ENCODE results near the gene INPP5F.
"Not testable (repeated sequence)": the region's sequence is repeated elsewhere in the genome, so short reads cannot be mapped to it uniquely, and the experiment has no call there.

The INPP5F gene

DNA sequence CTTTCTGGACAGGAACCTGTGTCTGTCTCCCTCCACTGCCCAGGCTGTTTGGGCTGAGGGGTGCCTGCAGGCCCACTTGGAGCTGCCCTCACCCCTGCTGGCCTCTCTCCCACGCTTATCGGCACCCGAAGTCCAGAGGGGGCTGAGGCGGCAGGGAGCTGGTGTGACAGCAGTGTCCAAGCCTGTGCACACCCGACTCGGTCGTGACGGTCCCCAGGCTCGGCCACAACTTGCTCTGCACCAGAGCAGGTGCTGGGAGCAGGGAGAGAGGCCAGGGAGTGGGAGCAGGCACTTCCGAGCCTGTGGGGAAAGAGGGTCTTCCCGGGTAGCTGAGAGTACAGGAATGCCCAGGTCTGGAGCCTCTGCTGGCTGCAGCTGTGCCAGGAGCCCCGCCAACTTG lies 23.0 kb downstream of the INPP5F start:
- DNase-seq: no peak

DNA sequence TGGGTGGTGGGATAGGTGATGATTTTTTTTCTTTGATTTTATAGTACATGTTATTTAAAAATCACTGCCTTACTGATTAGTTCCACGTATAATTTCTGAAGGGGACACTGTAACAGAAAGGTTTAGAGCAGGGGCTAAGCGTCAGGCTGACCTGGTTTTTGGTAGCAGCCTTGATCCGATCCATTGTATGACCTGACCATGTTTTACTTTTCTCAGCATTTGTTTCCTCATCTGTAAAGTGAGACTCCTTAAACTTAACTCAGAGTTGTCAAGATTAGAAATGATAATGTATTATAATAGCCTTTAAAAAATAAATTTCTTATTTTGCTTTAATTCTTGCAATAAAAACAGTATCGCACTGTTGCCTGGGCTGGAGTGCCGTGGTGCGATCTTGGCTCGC lies 23.6 kb downstream of the INPP5F start:
- no peak for DNase-seq

DNA sequence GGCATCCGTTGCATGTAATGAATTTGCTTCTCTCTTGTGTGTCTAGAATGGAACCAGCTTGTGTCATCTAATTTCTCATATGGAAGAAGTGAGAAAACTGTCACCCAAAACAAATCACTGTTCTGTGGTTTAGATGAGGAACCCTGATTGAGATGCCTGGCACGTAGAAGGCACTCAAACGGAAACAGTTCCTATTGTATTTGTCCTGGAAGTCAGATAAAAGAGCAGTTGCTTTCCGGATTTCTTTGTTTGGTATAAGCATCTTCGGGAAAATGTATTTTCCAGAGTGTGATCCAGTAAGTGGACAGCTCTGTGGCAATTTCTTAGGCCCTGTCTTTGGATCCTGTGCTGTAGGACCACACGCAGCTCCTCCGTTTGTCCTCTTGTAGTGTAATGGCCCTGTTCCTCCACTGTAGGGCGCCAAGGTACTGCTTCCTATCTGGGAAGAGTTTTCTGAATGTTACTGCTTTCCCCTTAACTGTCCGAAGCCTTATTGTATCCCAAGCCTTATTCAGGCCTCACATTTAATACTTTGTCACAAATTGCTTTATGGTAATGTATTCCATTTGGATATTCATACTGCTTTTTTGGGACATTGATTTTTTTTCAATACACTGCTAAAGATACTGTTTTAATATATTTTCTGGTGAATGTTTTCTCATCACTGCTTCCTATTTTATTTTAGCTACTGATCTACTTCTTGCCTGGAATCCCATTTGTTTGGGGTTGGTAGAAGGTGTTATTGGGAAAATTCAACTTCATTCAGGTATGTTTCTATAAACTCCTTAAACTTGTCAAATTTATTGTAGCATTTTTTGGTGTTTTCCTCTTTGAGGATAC lies 24.8 kb downstream of the INPP5F start:
- peak; percentile 12 for DNase-seq

DNA sequence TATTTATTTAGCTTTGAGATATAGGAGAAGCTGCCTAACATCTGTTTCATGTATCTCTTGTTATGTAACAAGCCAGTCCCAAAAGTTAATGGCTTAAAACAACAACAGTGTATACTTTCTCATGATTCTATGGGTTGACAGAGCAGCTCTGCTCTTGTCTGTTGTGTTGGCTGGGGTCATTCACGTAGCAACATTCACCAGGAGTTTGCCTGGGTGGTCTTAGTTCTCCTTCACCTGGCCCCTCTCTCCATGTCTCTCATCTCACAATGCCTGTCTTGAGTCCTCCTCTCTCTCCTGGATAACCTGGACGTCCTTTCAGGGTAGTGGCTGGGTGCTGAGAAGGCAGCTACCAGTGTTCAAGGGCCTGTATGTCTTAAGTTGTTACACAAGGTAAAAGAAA lies 27.5 kb downstream of the INPP5F start:
- DNase-seq: no peak

DNA sequence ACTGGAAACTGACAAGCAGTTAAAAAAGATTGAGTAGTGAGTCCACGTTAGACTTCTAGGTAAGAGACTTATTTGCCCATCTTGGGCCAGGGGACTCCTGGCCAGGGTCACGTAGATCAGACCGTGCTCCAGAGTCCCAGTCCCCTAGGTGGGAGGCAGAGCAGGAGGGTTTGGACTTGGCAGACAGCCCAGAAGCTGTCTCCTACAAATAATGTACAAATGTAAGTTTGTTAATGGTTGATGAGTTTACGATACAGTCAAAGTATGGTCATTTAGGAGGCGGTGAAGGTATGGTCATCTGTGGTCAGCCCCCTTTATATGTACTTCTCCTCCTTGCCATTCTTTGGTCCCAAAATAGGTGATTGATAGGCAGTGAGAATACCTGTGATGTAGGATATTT lies 28.2 kb downstream of the INPP5F start:
- DNase-seq: no peak

DNA sequence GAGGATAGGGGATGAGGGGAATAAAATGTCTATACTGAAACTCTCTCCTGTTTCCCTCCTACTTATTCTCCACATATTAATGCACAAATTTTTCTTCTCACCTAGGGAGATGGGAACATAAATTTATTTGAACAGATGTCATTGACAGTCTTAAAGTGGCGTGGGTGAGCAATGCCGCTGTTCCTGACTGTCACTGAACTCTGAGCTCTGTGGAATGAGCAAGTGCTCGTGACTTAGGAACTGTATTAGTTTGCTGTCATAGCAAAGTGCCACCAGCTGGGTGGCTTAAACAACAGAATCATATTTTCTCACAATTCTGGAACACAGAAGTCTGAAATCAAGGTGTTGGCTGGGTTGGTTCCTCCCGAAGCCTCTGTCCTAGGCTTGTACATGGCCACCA lies 29.1 kb downstream of the INPP5F start:
- no peak for DNase-seq

DNA sequence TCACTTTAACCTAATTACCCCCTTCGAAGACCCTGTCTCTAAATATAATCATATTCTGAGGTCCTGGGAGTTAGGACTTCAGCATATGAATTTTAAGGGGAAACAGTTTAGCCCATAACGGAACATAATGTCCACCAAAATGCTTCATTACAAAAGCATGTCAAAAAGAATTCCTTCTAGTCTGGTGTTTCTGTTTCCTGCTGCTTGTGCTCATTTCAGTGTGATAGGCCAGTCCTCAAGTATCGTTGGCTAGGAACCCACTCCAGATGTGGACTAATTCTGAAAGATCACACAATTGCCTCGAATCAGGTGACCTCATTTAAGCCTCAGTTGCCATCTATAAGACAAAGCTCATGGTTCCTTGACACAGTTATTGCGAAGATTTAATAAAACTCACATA lies 29.6 kb downstream of the INPP5F start:
- no peak for DNase-seq

DNA sequence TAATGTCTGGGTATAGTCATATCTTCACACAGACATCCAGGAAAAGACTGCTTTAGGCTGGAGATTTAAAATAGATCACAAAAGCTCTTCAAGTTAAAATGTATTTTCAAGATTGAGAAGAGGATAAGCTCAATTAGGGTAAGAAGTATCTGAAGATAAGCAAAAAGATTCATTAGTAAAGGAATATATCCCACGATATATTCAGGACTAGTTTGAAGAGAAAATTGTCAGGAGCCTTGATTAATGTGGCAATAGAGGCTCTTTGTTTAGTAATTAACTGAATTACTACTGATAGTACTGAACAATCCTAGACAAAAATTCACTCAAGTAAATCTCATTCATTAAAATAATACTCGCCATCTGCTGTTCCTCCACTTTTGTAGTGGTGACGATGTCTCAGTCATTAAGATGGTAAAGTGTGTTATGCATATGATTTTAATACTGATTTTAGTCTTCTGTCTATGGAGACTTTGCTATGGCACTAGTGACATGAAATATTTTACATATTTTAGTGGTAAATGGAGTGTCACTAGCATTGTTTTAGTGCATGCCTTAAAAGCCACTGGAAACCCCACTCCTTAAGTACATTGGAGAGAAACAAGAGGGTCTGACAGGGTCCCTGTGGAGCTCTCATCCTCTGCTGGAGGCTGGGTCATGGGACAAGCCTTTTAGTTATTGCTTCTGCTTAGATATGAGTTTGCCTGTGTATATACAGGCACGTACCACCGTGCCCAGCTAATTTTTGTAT lies 32.8 kb downstream of the INPP5F start:
- DNase-seq: no peak

DNA sequence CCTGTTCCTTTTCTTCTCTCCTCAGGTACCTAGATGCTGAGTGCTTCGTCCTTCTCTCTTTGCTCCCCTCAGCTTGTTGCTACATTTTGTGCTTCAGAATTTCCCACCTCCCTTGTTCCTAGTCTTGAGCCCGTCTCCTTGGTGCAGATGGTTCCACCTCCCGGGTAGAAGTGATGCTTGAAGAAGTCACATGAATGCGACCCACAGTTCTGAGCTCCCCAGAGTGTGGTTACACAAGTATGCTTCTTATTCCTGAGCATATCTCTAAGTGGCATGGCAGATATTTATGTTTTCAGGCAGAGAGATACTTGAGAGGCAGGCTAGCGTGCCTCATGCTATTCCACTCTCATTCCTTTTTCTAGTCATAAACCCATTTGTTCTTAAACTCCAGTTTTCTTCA lies 34.0 kb downstream of the INPP5F start:
- no peak for DNase-seq

DNA sequence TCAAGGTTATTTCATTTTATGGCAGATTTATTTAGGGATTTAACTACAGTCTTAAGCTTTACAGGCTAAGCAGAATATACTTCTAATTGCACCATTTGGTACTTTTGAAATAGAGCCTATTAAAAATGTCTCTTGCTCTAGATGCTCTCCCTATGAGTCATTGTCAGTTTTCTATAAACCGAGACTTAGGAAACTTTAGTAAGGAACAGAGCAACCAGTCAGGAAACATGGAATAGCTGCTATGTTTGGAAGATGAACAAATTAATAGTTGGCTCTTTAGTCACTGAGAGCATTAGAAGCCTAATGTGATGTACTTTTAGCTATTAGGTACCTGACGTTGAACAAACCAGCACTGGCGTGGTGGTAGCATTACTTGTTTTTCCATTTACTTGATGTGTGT lies 35.3 kb downstream of the INPP5F start:
- DNase-seq: no peak

DNA sequence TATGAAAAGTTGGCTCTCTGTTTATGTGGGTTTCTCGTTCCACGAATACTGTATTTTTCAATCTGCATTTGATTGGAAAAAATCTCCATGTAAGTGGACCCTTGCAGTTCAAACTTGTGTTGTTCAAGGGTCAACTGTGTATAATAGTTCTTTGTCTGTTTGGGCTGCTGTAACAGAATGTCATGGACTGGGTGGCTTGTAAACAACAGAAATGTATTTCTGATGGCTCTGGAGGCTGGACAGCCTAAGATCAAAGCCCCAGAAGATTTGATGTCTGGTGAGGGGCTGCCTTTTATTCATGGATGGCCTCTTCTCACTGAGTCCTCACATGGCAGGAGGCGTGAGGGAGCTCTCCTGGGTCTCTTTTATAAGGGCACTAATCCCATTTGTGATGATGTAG lies 36.2 kb downstream of the INPP5F start:
- DNase-seq: no peak

DNA sequence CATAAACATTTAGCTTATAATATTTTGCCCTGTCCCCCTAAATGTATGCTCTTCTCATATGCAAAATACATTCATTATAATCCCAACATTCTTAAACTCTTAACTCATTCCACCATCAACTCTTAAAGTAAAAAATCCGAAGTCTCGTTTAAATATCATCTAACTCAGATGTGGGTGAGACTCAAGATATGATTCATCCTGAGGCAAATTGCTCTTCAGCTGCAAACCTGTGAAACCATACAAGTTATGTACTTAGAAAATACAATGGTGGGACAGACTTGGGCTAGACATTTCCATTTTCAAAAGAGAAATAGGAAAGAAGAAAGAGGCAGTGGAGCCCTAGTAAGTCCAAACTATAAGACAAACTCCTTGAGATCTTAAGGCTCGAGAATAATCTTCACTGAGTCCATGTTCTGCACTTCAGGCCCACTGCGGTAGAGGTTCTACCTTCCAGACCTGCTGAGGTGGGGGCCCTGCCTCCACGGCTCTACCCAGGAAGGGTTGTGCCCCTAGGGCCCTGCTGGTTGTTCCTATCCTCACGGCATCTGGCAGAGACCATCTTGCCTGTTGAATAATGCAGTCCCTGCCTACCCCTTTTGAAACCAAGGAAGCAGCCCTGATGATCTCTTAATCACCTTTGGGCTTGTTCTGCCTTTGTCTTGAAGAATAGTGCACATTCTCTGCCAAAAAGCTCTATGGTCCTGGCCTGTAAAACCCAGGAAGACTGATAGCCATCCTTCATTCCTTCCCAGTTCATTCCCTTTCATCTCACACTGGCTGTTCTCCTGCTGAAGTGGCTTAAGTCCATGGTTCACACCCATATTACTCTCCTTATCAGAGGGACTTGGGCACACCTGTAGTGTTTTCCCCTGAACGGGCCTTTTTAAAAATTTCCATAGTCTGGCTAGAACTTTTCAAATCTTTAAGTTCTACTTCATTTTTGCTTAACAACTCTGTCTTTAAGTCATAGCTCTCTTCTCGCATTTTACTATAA lies 37.3 kb downstream of the INPP5F start:
- DNase-seq: no peak

DNA sequence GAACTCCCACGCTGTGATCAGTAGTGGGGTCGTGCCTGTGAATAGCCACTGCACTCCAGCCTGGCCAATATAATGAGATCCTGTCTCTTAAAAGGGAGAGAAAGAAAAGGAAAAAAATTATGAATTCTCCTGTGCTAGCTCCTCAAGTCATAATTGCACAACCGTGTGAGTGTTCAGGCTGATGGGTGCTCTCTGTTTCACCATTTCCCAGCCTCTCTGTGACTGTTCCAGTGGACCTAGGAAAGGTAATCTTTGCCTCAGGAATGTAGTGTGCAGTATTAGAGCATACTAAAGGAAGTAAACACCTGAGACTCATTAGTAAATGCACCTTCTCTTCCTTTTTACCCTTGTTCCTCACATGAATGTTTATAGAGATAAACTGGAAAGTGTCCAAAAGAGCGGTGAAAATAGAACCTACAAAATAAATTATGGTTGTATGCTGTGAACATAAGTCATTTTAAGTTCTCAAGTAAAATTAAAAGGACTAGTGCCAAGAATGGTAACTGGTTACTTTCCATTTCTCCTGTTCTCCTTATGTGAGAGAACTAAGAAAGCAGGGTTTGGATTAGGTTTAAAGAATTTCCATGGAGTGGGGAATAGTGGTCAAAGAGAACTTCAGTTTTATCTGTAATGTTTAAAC lies 42.7 kb downstream of the INPP5F start:
- no peak for DNase-seq

DNA sequence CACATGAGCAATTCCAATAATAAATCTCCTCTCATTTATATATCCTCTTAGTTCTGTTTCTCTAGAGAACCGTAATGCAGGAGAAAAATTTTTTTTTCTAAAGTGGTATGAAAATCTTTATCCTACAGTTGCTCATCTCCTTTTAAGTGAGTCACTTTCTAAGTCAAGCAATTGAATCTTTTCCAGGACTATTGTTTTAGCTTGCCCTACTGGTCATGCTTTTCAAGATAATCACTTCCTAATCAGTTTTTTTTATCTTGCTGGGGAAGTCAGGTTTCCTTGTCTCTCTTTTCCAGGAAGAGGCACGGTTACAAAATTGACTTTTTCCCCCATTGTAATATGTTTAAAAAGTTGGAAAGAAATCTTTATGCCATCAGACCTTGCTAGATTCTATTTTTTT lies 44.0 kb downstream of the INPP5F start:
- DNase-seq: no peak

DNA sequence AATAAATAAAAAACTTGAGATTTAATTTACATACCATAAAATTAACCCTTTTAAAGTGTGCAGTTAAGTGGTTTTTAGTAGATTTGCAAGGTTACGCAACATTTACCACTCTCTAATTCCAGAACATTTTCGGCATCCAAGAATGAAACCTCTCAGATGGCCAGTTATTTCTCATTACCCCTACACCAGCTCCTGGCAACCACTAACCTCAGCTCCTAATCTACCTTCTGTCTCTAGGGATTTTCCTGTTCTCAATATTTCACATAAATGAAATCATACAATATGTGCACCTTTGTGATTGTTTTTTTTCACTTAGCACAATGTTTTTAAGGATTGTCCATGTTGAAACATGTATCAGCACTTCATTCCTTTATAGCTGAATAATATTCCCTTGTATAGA lies 45.1 kb downstream of the INPP5F start:
- DNase-seq: no peak

DNA sequence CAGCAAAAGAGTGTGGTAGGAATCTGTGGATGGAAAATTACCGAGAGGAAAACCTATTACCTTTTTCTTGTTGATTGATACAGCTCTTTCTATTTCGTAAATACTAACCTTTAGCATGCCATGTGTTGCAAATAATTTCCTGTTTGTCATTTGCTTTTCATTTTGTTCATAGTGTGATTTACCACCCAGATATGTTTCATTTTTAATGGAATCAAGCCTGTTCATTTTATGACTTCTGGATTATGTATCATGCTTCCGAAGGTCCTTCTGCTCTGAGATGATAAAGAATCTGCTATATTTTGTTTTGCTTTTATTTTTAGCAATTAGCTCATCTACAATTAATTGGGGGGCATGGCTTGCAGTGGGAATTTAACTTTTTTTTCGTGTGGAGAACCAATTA lies 46.5 kb downstream of the INPP5F start:
- DNase-seq: no peak

DNA sequence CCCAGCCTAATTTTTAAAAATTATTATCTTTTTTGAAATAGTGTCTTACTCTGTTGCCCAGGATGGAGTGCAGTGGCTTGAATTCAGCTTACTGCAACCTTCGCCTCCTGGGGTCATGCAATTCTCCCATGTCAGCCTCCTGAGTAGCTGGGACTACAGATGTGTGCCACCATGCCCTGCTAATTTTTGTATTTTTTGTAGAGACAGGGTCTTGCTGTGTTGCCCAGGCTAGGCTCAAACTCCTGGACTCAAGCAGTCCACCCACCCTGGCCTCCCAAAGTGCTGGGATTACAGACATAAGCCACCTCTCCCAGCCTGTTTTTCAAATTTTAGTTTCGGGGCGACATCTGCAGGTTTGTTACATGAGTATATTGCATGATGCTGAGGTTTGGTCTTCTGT lies 47.2 kb downstream of the INPP5F start:
- not testable (repeated sequence) for DNase-seq

DNA sequence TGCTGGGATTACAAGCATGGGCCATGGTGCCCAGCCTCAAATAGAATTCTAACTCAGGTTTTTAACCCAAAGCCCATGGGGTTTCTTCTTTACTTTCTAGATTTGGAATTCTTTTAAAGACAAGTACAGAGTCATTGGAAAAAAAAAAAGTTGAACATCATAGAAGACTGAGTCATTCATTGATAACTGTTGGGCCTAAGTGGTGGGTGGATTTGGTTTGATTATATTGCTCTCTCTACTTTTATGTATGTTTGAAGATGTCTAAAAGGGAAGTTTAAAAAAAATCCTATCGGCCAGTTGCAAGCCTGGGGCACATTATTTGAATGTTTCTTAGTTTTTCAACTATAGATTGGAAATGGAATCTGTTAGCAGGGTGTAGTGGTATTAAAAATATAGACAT lies 49.7 kb downstream of the INPP5F start:
- DNase-seq: no peak

DNA sequence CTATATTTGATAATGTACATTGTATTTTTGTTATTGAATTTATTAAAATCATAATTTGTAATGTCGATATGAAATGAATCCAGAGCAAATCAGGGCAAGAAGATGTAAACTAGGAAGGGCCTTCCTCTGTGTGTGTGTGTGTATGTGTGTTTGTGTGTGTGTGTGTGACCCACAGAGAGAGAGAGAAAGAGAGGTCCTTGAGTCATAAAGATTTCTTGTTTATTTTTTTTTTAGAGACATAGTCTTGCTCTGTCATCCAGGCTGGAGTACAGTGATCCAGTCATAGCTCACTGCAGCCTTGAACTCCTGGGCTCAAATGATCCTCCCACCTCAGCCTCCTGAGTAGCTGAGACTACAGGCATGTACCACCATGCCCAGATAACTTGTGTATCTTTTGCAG lies 50.7 kb downstream of the INPP5F start:
- DNase-seq: no peak

DNA sequence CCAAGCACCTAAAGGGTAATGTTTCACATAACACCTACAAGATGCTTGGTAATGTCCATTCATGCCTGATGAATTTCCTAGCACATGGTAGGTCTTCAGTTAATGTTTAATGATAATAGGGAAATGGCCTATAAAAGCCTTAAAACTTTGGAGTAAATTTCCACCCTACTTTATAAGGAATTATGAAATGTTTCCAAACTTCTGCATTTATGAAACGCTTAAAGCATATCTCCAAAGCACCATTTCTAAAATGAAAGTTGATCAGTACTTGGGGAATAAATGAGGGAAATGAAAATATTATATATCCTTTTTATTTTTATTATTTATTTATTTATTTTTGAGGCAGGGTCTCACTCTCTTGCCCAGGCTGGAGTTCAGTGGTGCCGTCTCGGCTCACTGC lies 51.8 kb downstream of the INPP5F start:
- DNase-seq: no peak

DNA sequence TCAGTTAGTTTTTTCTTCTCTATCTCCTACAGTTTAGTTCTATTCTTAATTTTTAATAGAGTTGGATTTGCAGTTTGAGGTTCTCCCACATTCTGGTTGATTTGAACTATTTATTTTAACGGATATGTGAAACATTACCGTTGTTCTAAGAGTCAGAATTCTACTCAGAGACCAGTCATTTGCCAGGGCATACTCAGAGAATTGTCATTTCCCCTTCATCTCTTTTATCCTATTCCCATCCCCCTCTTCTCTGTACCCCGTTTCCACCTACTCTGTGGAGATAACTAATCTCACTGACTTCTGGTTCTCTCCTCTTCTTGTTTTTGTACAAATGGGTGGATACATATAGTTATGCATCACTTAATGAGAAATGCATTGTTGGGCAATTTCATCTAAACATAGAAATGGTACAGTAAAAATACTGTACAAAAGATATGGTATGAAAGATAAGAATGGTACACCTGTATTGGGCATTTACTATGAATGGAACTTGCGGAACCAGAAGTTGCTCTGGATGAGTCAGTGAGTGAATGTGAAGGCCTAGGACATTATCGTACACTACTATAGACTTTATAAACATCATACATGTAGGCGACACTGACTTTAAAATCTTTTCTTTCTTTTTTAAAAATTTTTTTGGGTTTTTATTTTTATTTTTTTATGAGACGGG lies 53.1 kb downstream of the INPP5F start:
- DNase-seq: no peak

DNA sequence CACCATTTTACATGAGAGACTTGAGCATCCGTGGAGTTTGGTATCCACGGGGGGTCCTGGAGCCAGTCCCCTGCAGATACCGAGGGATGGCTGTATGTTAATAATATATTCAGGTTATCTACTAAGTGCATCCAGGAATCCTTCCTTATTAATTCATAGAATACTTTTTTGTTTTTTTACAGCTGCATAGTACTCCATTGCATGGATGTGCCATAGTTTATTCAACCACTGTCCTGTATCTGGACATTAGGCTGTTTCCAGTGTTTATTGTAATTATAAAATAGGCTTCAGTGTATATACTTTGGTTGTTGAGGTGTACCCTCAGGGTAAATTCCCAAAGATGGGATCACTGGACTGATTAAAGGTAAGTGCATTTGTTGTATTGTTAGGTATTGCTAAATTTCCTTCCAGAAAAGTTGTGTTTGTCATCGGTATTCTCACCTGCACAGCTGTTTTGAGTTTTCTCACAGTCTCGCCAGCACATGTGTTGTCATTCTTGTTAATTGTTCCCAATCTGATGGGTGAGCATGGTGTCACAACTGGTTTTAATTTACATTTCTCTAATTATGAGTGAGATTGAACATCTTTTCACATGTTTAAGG lies 55.1 kb downstream of the INPP5F start:
- no peak for DNase-seq
